ENCODE data around the gene ARSA.
"Not testable (repeated sequence)": the region's sequence is repeated elsewhere in the genome, so short reads cannot be mapped to it uniquely, and the experiment has no call there.

The ARSA gene

DNA sequence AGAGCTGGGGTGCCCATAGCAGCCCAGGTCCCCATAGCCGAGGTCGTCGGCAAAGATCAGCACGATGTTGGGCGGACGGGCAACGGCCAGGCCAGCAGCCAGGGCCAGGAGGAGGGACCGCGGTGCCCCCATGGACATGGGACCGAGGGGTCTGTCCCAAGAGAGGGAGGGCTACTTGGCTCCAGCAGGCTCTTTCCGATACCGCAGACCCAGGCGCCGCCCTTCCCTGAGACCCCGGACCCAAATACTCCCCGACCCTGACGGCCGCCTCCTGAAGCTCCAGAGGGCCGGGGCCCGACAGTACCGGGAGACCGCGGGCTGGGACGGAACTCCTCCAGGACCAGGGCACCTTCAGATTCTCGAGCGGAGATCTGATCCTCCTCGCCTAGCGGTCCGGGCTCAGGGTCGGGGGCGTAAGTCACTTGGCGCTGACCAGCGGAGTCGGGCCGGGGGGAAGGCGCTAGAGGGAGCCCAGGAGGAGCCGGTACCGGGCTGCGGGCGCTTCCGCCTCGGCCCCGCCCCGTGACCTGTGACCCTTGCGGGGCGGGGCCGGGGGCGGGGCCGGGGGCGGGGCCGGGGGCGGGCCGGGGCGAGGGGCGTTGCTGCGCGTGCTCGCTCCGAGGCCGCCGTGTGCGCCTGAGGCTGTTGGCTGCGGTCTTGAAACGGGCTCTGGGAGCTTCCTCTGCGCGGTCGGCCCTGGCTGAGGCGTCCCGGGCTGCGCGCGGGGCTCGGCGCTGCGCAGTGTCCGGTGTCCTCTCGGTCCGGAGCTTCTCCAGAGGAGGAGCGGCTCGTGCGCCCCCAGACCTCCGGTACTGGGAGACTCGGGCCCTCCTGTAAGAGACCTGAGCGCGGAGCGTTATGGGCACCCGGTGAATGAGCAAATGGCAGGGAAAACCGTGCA lies at the start of gene ARSA:
ARSA (minus strand) TSS at position 511 of the 901 bp plus-strand sequence; CDS start at position 138, 373 bp downstream.
- FAIRE-seq (peak; percentile 75), DNase-seq (ENCODE audit: extremely low spot score, insufficient read length, low read depth) (peak; percentile 70)

DNA sequence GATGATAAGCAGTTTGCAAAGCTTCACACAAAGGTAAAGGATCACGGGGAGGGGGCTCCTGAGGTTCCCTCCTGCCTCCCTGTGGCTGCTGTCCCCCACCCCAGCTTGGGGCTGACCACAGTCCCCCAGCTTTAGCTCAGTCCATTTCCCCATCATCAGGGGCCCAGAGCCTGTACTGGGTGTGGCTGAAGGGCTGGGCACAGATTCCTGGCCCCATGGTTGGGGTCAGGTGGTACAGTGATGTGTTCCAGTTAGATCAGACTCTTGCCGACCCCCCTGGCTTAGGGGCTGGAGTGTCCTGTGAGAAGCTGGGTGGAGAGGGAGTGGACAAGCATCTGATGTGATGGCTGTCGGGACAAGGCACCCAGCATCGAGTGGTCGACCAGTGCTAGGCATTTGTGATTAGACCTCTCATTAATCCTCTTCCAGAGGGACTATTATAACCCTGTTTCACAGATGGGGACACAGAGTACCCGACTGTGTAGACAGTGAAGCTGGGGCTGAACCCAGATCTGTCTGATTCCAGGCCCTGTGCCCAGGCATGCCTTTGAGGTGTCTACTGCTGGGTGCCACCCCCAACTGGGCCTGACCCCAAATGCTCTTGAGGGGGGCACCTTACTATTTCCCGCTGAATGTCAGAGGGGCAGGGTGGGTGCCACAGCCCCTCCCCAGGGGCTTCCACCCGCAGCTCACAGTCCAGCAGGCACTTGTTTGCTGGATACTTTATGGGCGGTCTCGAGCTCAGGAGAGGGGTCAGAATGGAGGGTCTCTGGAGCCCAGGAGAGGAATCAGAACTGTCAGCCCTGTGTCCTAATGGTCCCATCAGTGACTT lies 48.9 kb upstream of the ARSA start:
- no peak for DNase-seq (ENCODE audit: extremely low spot score, insufficient read length, low read depth)
- FAIRE-seq: no peak

DNA sequence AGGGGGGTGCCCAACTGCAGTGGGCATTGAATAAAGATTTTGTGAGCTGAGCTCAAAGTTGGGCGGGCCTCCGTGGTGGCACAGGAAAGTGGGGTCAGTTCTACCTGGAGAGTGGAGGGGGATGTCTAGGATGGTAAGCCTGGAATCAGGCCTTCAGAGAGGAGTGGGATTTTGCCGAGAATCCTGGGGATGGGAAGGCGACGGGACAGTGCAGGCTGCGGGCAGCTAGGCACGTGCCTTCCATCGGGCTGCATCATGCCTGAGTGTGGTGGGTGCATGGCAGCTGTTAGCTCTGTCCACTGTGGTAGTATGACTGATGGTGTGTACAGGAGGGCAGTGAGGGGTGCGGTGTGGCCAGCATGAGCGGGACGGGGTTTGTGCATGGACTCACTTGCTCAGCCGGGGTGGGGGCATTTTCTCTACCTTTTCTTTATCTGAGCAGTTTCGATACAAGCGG lies 48.3 kb upstream of the ARSA start:
- FAIRE-seq (no peak), DNase-seq (ENCODE audit: extremely low spot score, insufficient read length, low read depth) (no peak)

DNA sequence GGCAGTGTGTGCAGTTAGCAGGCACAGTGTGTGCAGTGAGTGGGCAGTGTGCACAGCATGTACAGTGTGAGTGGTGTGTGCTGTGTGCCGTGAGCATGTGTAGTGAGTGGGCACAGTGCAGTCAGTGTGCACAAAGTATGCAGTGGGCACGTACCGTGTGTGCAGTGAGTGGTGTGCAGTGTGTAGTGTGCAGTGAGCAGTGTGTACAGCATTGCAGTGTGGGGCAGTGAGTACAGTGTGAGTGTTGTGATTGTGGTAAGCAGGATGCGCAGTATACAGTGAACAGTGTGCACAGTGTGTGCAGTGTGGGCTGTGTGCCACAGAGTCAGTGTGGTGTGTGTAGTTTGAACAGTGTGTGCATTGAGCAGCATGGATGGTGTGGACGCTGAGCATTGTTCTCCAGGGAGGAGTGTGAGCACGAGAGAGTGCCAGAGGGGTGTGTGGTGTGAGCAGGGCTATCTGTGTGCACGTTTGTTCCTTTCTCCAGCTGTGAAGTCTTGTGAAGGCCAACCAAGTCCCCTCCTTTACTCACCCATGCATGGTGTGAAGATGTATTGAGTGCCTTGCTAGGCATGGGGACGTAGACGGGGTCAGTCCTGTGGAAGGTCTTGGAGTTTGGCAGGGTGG lies 47.7 kb upstream of the ARSA start:
- FAIRE-seq: no peak

DNA sequence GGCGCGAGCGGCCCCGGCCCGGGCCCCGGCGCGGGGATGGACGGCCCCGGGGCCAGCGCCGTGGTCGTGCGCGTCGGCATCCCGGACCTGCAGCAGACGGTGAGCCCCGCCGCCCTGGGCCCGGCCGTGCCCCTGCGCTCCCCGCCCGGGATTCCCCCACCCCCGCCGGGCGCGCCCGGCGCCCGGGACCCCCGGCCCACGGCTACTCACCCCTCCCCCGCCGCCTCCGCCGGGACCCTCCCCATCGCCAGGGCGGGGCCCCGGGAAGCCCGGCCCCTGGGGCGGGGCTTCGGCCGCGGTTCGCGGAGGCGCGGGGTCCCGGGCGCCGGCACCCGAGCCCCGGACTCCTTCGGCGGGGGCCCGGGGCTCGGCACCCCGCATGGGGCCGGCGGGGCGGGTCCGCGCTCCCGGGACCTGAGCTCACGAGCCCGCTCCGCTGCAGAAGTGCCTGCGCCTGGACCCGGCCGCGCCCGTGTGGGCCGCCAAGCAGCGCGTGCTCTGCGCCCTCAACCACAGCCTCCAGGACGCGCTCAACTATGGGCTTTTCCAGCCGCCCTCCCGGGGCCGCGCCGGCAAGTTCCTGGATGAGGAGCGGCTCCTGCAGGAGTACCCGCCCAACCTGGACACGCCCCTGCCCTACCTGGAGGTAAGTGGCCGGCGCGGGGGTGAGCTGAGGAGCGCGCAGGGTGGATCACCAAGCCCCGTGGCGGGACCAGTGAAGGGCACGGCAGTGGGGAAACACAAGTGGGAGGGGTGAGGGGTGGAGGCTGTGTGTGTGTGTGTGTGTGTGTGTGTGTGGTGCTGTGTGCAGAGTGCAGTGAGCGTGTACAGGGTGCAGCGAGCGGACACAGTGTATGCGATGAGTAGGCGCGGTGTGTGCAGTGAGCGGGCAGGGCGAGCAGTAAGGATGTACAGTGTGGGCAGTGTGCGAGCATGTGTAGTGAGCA lies 46.9 kb upstream of the ARSA start:
- FAIRE-seq: no peak
- no peak for DNase-seq (ENCODE audit: extremely low spot score, insufficient read length, low read depth)

More for the DNA sequence above, 47.7 kb upstream of the ARSA start:
- DNase-seq (ENCODE audit: extremely low spot score, insufficient read length, low read depth): no peak

DNA sequence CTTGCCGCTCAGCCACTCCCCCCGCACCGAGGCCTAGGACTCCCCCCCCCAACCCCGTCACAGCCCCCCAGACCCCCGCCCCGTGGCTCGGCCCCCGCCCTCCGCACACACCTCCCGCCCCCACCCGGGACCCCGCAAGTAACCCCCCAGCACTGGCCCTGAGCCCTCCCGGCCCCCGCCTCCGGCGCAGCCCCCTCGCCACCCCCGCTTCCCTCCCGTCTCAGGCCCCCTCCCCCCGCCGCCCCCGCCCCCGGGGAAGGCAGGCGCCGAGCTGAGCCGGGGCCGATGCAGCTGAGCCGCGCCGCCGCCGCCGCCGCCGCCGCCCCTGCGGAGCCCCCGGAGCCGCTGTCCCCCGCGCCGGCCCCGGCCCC lies 46.2 kb upstream of the ARSA start:
- DNase-seq (ENCODE audit: extremely low spot score, insufficient read length, low read depth) (no peak), FAIRE-seq (no peak)

DNA sequence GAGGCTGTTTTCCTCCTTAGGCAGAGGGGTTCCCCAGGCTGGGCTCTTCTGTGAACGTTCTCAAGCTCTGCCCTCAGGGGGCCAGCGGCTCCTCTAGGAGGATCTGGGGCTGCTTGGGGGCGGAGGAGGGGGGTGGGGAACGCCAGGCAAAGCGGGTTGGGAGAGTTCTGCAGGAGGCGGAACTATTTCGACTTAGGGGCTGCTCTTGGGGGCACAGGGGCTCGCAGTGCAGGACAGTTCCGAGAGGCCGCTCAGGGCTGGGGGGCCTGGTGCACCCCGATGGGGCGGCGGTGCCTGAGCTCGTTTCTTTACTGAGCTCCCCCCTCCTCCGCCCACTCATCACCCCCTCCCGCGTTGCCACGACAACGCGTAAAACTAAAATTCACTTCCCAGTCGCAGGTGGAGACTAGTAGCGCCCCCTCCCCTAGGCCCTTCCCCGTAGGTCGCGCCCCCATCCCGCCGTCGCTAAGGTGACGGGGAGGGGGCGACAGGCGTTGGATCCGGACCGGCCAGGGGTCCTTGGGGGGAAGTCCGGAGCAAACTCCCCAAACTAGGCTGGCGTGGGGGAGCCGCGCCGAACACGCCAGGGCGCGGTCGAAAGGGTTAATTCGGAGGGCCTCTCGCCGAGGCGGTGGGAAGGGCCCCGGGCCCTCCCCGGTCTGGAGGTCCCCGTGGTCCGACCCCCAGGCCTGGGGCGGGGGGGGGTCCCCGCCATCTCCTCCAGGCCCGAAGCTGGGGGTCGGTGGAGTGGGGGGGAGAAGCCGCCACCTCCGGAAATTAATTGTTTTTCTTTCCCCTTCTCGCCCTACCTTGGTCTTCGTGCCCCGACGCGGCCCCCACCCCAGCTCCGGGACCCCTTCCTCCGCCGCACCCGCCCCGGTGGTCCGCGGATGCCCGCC lies 45.5 kb upstream of the ARSA start:
- FAIRE-seq: no peak
- no peak for DNase-seq (ENCODE audit: extremely low spot score, insufficient read length, low read depth)

DNA sequence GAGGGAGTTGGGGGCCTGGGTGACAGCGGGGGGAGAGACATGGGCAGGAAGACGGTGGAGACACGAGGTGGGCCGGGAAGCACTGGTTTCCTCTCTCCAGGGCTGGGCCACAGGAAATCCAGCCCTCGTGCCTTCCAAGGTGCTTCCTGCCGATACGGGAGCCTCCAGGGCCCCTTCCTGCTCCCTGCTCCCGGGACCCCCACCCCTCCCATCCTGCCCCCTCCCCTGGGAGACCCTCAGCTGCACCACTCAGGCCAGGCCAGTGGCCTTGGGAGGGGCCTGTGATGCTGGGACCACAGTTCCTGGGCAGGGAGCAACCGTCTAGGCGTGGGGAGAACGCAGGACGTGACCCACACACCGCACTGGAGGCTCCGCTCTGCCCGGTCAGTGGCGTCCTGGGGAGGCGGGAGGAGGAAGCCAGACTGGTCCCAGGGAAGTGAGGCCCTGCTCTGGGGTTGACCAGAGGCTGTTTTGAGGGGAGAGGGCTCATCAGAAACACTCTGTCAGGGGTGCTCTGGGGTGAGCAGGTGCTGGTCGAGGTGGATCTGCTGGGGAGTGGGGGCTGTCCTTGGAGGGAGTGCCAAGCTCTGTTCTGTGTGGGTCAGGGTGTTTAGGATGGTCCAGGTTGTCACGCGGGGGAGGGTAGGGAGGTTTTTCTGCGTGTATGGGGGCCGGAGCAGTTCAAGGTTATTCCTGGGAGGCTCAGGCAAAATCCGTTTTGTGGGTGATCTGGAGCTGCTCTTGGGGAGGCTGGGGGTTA lies 44.7 kb upstream of the ARSA start, which contains the start of gene SHANK3:
SHANK3 (plus strand) TSS at position 353 of the 760 bp plus-strand sequence.
- no peak for FAIRE-seq
- no peak for DNase-seq (ENCODE audit: extremely low spot score, insufficient read length, low read depth)

DNA sequence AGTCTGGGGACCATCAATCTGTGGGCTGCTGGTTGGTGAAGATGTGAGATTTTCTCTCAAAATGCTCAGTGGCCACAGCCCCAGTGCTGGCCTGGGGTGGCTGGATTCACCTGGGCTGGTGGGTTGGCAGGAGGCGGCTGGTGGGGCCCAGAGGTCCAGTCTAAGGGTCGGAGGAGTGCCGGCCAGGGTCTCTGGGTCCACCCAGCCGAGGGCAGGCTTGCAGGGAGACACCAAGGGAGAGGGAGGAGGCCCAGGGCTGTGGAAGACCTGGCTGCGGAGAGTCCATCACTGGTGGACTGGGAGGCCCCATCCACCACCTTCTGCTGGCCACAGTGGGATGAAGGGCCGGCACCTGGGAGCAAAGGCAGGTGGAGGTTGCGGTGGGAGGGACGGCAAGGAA lies 44.1 kb upstream of the ARSA start:
- no peak for FAIRE-seq

DNA sequence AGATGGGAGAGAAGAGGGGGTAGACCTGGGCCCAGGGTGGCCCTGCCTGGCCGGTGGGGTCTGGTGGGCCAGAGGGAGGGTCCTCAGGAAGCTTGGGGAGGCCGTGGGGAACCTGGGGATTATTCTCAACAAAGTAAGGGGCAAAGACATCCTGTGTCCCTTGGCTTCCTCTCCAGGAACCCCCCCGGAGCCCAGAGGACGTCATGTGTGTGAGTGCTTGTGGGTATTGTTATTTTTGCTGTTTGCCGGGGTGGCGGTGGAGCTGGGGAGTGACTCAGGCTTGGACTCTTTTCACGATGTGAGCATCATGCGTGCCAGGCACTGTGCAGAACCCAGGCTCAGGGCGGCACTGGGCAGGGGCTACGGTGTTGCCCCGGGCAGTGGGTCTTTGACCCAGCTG lies 43.7 kb upstream of the ARSA start:
- FAIRE-seq: no peak

More for the DNA sequence above, 44.1 kb upstream of the ARSA start:
- no peak for DNase-seq (ENCODE audit: extremely low spot score, insufficient read length, low read depth)

DNA sequence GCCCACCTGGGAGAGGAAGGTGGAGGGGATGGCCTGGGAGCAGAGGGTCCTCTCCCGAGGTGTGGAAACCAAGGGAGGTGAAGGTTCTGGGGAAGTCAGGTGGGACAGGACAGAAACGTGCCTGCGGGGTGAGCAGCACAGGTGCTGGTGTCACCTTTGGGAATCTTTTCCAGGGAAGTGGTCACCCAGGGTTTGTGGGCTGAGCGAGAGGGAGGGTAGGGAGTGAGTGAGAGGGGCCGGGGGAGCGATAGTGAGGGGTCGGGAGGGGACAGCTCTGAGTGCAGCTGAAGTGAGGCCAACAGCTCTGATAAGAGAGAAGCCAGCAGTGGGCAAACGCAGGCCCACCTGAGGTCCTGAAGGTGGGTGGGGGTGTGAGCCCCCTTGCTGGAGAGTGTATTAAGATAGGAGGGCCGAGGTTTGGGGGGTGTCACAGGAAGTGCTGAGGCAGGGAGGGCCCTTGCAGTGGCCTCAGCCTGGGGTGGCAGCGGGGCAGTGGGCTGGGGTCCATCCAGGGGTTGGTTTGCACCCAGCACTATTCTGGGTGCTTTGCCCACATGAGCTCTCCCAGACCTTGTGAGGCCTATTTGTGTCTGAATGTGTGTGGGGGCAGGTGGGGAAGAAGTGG lies 43.1 kb upstream of the ARSA start:
- no peak for FAIRE-seq
- no peak for DNase-seq (ENCODE audit: extremely low spot score, insufficient read length, low read depth)

More for the DNA sequence above, 43.7 kb upstream of the ARSA start:
- no peak for DNase-seq (ENCODE audit: extremely low spot score, insufficient read length, low read depth)

DNA sequence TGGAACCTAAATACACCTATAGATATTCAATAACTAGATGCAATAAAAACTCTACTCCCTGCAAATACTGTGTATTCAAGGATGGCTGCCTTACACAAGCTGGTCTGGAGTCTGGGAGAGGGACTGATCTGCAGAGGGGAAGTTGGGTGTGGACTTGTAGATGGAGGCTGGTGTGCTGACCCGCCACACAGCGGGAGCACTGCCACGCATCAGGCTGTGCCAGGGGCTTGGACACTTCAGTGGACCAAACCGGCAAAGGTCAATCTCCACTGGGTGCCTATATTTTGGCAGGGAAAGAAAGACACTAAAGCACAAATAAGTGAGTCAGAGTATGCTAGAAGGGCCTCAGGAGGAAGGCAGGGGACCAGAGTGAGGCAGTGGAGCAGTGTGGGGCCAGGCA lies 42.6 kb upstream of the ARSA start:
- FAIRE-seq: no peak

DNA sequence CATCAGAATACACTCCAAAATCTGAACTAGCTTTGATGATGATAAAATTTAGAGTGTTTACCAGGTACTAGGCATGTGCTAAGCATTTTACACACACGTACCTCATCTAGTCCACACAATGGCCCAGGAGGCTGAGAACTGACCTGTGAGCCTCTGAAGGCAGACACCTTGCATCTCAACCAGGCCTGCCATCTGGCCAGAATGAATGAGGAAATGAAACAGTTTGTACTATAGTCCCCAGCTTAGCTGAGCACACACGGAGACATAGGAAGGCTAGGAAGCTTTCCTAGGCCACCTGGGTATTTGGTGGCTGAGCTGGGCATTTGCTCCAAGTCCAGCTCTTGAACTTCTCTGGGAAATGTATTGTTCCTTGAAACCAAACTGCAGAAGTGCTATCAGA lies 37.8 kb upstream of the ARSA start:
- no peak for FAIRE-seq
- DNase-seq (ENCODE audit: extremely low spot score, insufficient read length, low read depth): no peak

More for the DNA sequence above, 42.6 kb upstream of the ARSA start:
- DNase-seq (ENCODE audit: extremely low spot score, insufficient read length, low read depth): no peak

DNA sequence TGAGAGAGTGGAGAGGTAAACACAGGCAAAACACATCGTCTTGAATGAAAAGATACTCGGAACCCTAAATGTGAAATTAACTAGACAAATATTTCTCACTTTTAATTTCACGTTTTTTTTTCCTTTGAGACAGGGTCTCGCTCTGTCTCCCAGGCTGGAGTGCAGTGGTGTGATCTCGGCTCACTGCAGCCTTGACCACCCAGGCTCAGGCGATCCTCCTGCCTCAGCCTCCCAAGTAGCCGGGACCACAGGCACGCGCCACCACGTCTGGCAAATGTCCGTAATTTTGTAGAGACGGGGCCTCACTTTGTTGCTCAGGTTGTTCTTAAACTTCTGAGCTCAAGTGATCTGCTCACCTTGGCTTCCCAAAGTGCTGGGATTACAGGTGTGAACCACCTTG lies 37.3 kb upstream of the ARSA start:
- DNase-seq (ENCODE audit: extremely low spot score, insufficient read length, low read depth) (no peak), FAIRE-seq (no peak)

DNA sequence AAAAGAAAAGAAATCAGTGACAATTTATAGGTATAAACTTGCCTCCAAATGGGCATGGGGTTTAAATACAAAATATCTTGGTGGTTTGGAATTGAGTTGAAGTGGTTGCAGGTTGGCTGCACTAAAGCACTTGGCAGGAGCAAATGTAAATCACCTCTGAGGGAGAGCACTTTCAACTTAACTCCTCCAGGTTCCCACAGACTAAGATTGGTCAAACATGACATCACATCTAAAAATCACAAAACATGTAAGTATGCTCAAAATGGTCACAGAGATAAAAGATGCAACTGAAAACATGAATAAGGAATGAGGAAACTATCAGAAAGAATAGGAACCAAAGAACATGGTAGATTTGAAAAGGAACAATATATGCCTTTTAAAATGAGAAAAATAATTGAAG lies 32.4 kb upstream of the ARSA start:
- no peak for FAIRE-seq
- DNase-seq (ENCODE audit: extremely low spot score, insufficient read length, low read depth): no peak

DNA sequence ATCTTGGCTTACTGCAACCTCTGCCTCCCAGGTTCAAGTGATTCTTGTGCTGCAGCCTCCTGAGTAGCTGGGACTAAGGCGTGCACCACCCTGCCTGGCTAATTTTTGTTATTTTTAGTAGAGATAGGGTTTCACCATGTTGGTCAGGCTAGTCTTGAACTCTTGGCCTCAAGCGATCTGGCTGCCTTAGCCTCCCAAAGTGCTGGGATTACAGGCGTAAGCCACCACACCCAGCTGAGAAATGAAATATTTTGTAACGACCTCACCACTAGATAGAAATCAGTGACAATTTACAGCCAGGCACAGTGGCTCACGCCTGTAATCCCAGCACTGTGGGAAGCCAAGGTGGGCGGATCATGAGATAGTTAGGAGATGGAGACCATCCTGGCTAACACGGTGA lies 31.8 kb upstream of the ARSA start:
- not testable (repeated sequence) for FAIRE-seq; DNase-seq (ENCODE audit: extremely low spot score, insufficient read length, low read depth)

DNA sequence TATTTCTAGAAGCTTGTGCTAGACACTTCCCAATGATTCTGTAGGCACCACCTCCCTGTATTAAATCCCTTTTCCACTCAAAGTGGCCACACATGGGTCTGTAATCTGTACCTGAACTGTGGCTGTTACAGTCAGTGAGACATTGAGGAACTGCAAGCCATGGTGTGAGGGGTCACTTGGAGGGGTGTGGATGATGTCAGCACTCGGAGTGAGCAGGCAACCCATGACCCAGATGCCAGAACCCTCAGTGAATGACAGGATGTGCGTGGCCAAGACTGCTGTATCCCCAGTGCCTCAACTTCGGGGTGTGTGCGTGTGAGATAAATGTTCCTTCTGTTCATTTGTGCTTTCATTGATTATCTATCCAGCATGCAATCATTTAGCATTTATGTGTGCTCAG lies 30.0 kb upstream of the ARSA start:
- no peak for DNase-seq (ENCODE audit: extremely low spot score, insufficient read length, low read depth)
- no peak for FAIRE-seq

All from GM18507 (cell line).